HepG2 (cell line): ENCODE data around the gene DAZAP1. TPM values are rescaled to one million over a fixed set of nuclear protein-coding genes. Genes with fewer than 3 reads are reported as not detected.
"Not testable (repeated sequence)": the region's sequence is repeated elsewhere in the genome, so short reads cannot be mapped to it uniquely, and the experiment has no call there.

Experiments used
- ATAC-seq: fragments of 200-7000 bp; cut with Tn5 transposase; 3 replicates; pipeline ENCODE4 v1.9.1; 2020; ENCODE audit warnings: mild to moderate bottlenecking, moderate library complexity
- BruUV-seq: library from RNA; stranded (reverse); fragments of 400-500 nt; replicated peaks from 2 replicates; lab custom pipeline; 2021; lab: Mats Ljungman, UMichigan
- CTCF ChIA-PET: fragments of 300-600 bp; formaldehyde crosslinking; extraction: SDS; loops from one replicate; lab custom pipeline; 2021; ENCODE audit warnings: low total read pairs, inconsistent platforms, low intra/inter-chr PET ratio; lab: Yijun Ruan, JAX
- POLR2A ChIA-PET: fragments of 350-600 bp; sonication (Branson Sonifier 250); formaldehyde crosslinking; loops from one replicate; lab custom pipeline; 2020; ENCODE audit warnings: antibody characterized with exemption, inconsistent platforms; lab: Yijun Ruan, JAX
- DNase-seq: peaks from one replicate; pipeline ENCODE4 v3.0.0-alpha.2; 2015; ENCODE audit warnings: low spot score
- FAIRE-seq: peaks from 3 replicates; lab custom pipeline; 2011; peaks lifted over from hg19 to GRCh38; lab: Jason Lieb, UNC
- H2AFZ ChIP-seq: one replicate; pipeline ENCODE4 v1.6.1; 2011; ENCODE audit warnings: low read length, inconsistent platforms
- H3K27ac ChIP-seq: fragments of 300-600 bp; 3 replicates; pipeline ENCODE4 v1.8.0; 2011; ENCODE audit warnings: mixed run types, mild to moderate bottlenecking, mixed read lengths, low read length, inconsistent platforms; ENCODE audit not compliant: insufficient read depth; ENCODE audit errors: extremely low read length
- H3K27me3 ChIP-seq, 2 experiments: fragments of 200-600 bp in 1 of 2; 2 replicates in 1 of 2; 3 replicates in 1 of 2; pipeline versions ENCODE4 v1.6.0 to v1.8.0; 2011; ENCODE audit warnings: low read length in 2 of 2, mild to moderate bottlenecking in 2 of 2, moderate library complexity in 2 of 2, inconsistent platforms in 1 of 2; ENCODE audit not compliant: insufficient read depth in 2 of 2, control insufficient read depth in 1 of 2
- H3K36me3 ChIP-seq, 2 experiments: fragments of 200-600 bp in 1 of 2; replicated peaks in 1 of 2; 2 replicates in 1 of 2; 3 replicates in 1 of 2; pipeline versions ENCODE4 v1.5.1 to v1.8.0; 2011; ENCODE audit warnings: low read length in 2 of 2, inconsistent platforms in 1 of 2; ENCODE audit not compliant: insufficient read depth in 2 of 2, control insufficient read depth in 1 of 2
- H3K4me1 ChIP-seq: 2 replicates; pipeline ENCODE4 v1.5.1; 2012; ENCODE audit warnings: low read length, inconsistent platforms; ENCODE audit not compliant: insufficient read depth
- H3K4me2 ChIP-seq: 2 replicates; pipeline ENCODE4 v1.6.0; 2011; ENCODE audit warnings: low read depth, low read length, inconsistent platforms
- H3K4me3 ChIP-seq, 3 experiments: fragments of 200-600 bp in 1 of 3; sonication (generic), shearing (Covaris generic) in 1 of 3; replicated peaks in 1 of 3; 2 replicates each; pipeline ENCODE4 v1.5.1; 2011 to 2016; ENCODE audit warnings: low read length in 3 of 3, inconsistent platforms in 2 of 3, low read depth in 2 of 3, mild to moderate bottlenecking in 2 of 3, control low read depth in 1 of 3, mixed read lengths in 1 of 3; ENCODE audit not compliant: insufficient read depth in 1 of 3
- H3K79me2 ChIP-seq: one replicate; pipeline ENCODE4 v1.6.1; 2011; ENCODE audit warnings: low read length, inconsistent platforms; ENCODE audit not compliant: insufficient read depth
- H3K9ac ChIP-seq: 2 replicates; pipeline ENCODE4 v1.6.0; 2011; ENCODE audit warnings: mild to moderate bottlenecking, low read depth, low read length, inconsistent platforms; ENCODE audit not compliant: insufficient read depth
- H3K9me3 ChIP-seq: 2 replicates; pipeline ENCODE4 v1.5.1; 2012; ENCODE audit warnings: mild to moderate bottlenecking, low read length
- H4K20me1 ChIP-seq: 2 replicates; pipeline ENCODE4 v1.6.0; 2011; ENCODE audit warnings: inconsistent platforms, mild to moderate bottlenecking, low read length, moderate library complexity; ENCODE audit not compliant: insufficient read depth
- AGO2 ChIP-seq: fragments of 200-400 bp; formaldehyde crosslinking; optimal IDR thresholded peaks from 2 replicates; pipeline ENCODE3; 2017; ENCODE audit warnings: mild to moderate bottlenecking, low read depth, low read length, moderate library complexity
- HNRNPL ChIP-seq: fragments of 200-400 bp; formaldehyde crosslinking; IDR thresholded peaks from 2 replicates; pipeline ENCODE4 v1.6.1; 2017; ENCODE audit warnings: mild to moderate bottlenecking, low read depth, low read length
- HNRNPLL ChIP-seq: fragments of 200-400 bp; formaldehyde crosslinking; IDR thresholded peaks from 2 replicates; pipeline ENCODE4 v1.6.1; 2017; ENCODE audit warnings: mild to moderate bottlenecking, low read depth, low read length; ENCODE audit not compliant: poor library complexity, severe bottlenecking
- RBFOX2 ChIP-seq: fragments of 200-400 bp; formaldehyde crosslinking; IDR thresholded peaks from 2 replicates; pipeline ENCODE4 v1.6.1; 2017; ENCODE audit warnings: low read depth, mild to moderate bottlenecking, low read length
- TAF15 ChIP-seq: fragments of 200-400 bp; formaldehyde crosslinking; IDR thresholded peaks from one replicate; pipeline ENCODE4 v1.6.1; 2018; ENCODE audit warnings: mild to moderate bottlenecking, low read depth, low read length; ENCODE audit not compliant: poor library complexity, severe bottlenecking
- ZSCAN25 ChIP-seq: sonication (generic); formaldehyde crosslinking; IDR thresholded peaks from 2 replicates; pipeline ENCODE4 v1.8.0; 2022; ENCODE audit warnings: mild to moderate bottlenecking, missing genetic modification reagents
- WGBS: methylation state at CpG from one replicate; pipeline ENCODE4 v1.1.6; 2017; ENCODE audit warnings: low lambda C conversion rate; 5-methylcytosine and 5-hydroxymethylcytosine counted together
- in situ Hi-C: cut with HindIII; loops from 2 replicates; pipeline ENCODE4 v1.10.0; 2017; ENCODE audit warnings: low pct_unique_long_range_greater_than_20kb; ENCODE audit not compliant: extremely low pct_ligation_motif_present
- intact Hi-C: fragments of 100-400 bp; cut with micrococcal nuclease; formaldehyde crosslinking; loops from one replicate; pipeline ENCODE4 v1.10.0; 2022; ENCODE audit not compliant: unreplicated experiment
- polyA plus RNA-seq, 8 experiments: library from polyadenylated mRNA; depleted of rRNA in 3 of 8; stranded (reverse) in 7 of 8; unstranded in 1 of 8; fragments of >200 nt; fragmentation: Illumina TruSeq in 4 of 8; extraction: Trizol in 4 of 8; gene quantifications; 2 replicates each; pipeline versions ENCODE4 v1.2.1 to v1.2.3, GENCODE V29; 2011 to 2016; ENCODE audit warnings: low read depth in 4 of 8, missing spikeins in 1 of 8, mixed read lengths in 1 of 8; ENCODE audit not compliant: insufficient read depth in 1 of 8
- total RNA-seq, 5 experiments: library from RNA; depleted of rRNA; stranded (reverse); fragments of >200 nt; fragmentation: Illumina TruSeq; extraction: Trizol; gene quantifications; 2 replicates each; pipeline ENCODE4 v1.2.3, GENCODE V29; 2016; ENCODE audit warnings: low read depth in 1 of 5

Gene DAZAP1
- total and polyA plus RNA-seq, 2 of the 13 experiments (the other 11 are each of a cell fraction or from before 2014, with no cell fraction given): 63.3 to 79.2 TPM

DNA sequence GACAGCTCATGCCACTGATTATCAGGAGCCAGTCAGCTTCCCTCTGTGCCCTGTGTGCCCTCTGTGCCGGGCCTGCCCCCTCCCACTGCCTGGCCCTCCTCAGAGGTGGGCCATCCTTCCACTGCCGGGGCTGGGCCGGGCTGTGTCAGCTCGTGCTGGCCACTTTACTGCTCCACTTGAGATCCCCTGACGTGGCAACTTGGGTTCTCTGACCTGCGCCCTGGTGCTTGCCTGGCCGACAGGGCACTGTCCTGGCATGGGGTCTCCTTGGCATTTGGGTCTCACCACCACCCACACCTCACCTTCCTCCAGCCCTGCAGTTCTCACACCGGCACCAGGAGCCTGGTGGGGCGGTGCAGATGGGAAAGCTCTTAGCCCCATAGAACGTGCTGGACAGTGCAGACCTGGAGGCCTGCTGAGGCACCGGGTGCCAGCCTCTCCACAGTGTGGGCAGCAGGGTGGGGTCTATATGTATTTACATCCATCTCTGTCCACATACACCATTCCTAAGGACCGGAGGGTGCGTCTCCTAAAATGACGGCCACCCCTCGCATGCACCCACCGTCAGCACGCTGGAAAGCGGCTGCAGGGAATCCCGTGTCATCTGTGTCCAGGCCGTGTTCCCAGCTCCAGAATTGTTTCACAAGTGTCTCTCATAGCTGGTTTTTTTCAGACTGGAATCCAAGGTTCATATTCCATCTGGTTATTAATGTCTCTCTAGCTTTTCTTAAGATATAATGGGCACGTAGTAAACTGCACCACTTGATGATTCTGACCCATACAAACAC is 11.8 kb downstream of the DAZAP1 start:
- no peak overlapping the region for H2AFZ ChIP-seq
- H3K36me3 ChIP-seq: peaks cover 25 to 67% of the 10 kb centered on the region in 2 experiments
- intact Hi-C loops (no loop called here), in situ Hi-C loops (no loop called here)
- peaks cover 56% of the 10 kb centered on the region for H4K20me1 ChIP-seq
- H3K9me3 ChIP-seq: no peaks in the 10 kb centered on the region
- H3K27me3 ChIP-seq: no peaks in the 10 kb centered on the region
- peaks cover 64% of the 10 kb centered on the region for H3K4me1 ChIP-seq
- peak; percentile 33 for TF ChIP-seq AGO2
- no peak for TF ChIP-seq ZSCAN25 (CRISPR knock-in tag)
- TF ChIP-seq TAF15: peak; percentile 56
- 0 out of 2 replicates have a peak, but pooled peaks have one; percentile 27 for TF ChIP-seq HNRNPL
- WGBS: 99% methylated on average over 10 of the region's 21 CpGs
- ChIA-PET POLR2A (interaction anchor here (0.7 kb wide), 1 partner anchor 11 kb away, joined by 4 read pairs; no protein-coding TSS in a partner anchor), CTCF (no interaction called here)
- peaks cover 64% of the 10 kb centered on the region for H3K79me2 ChIP-seq
- no peak overlapping the region for H3K4me3 ChIP-seq
- H3K9ac ChIP-seq: no peak overlapping the region
- H3K4me2 ChIP-seq: no peak overlapping the region
- no peak for DNase-seq
- no peak for ATAC-seq
- no peak for FAIRE-seq
- BruUV-seq: no TSS peak
- H3K27ac ChIP-seq: no peak overlapping the region

DNA sequence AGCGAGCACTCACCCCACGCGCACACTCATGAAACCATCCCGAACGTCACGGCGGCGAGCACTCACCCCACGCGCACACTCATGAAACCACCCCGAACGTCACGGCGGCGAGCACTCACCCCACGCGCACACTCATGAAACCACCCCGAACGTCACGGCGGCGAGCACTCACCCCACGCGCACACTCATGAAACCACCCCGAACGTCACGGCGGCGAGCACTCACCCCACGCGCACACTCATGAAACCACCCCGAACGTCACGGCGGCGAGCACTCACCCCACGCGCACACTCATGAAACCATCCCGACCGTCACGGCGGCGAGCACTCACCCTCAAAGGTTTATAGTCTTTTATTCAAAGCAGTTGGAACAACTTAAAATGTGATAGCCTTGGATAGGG is 12.7 kb downstream of the DAZAP1 start:
- 98% methylated on average over 33 of the region's 43 CpGs for WGBS
- H3K4me1 ChIP-seq: peaks cover 65% of the 10 kb centered on the region
- DNase-seq, in situ Hi-C loops, ATAC-seq, H3K4me3 ChIP-seq, H3K27me3 ChIP-seq, H2AFZ ChIP-seq, H3K4me2 ChIP-seq, POLR2A ChIA-PET, H3K27ac ChIP-seq, CTCF ChIA-PET, H3K9me3 ChIP-seq, H3K9ac ChIP-seq, FAIRE-seq, intact Hi-C loops, BruUV-seq: not testable (repeated sequence)
- H3K79me2 ChIP-seq: peaks cover 64% of the 10 kb centered on the region
- peaks cover 25 to 67% of the 10 kb centered on the region in 2 experiments for H3K36me3 ChIP-seq
- H4K20me1 ChIP-seq: peaks cover 47% of the 10 kb centered on the region
- peak; percentile 22 for TF ChIP-seq HNRNPLL
- peak; percentile 33; the same call in 1 of the 2 replicates for TF ChIP-seq RBFOX2
